NCI-H1436 (cell line): ENCODE results near the gene RGS3.

Experiments used
- DNase-seq: peaks from one replicate; lab custom pipeline; 2025; lab: John Stamatoyannopoulos, UW

RGS3 gene

GRCh38 chr9:113601656-113602055 is 138.1 kb downstream of the RGS3 start:
- no peak for DNase-seq

- peak; percentile 94 for DNase-seq
Observed at GRCh38 chr9:113602126-113603047, 138.9 kb downstream of the RGS3 start.

GRCh38 chr9:113603048-113603375 is 139.5 kb downstream of the RGS3 start:
- no peak for DNase-seq

- no peak for DNase-seq
Observed at GRCh38 chr9:113603773-113604172, 140.2 kb downstream of the RGS3 start.

GRCh38 chr9:113604393-113604792 is 140.9 kb downstream of the RGS3 start:
- no peak for DNase-seq

- no peak for DNase-seq
Observed at GRCh38 chr9:113606510-113606909, 143.0 kb downstream of the RGS3 start.

- no peak for DNase-seq
Observed at GRCh38 chr9:113608082-113608685, 144.7 kb downstream of the RGS3 start.

GRCh38 chr9:113609562-113610318 is 146.2 kb downstream of the RGS3 start:
- no peak for DNase-seq

GRCh38 chr9:113611461-113612215 is 148.1 kb downstream of the RGS3 start:
- DNase-seq, result no peak

GRCh38 chr9:113612216-113612747 is 148.8 kb downstream of the RGS3 start:
- no peak for DNase-seq

GRCh38 chr9:113612828-113613227 is 149.3 kb downstream of the RGS3 start:
- DNase-seq, result no peak

GRCh38 chr9:113613815-113614413 is 150.4 kb downstream of the RGS3 start:
- DNase-seq, result no peak

GRCh38 chr9:113614843-113615648 is 151.5 kb downstream of the RGS3 start:
- DNase-seq, result no peak

GRCh38 chr9:113616116-113616515 is 152.6 kb downstream of the RGS3 start:
- no peak for DNase-seq

- DNase-seq, result no peak
Observed at GRCh38 chr9:113616621-113617496, 153.3 kb downstream of the RGS3 start.

- no peak for DNase-seq
Observed at GRCh38 chr9:113617550-113617949, 154.0 kb downstream of the RGS3 start.

GRCh38 chr9:113618836-113619490 is 155.4 kb downstream of the RGS3 start:
- no peak for DNase-seq

GRCh38 chr9:113619491-113620376 is 156.2 kb downstream of the RGS3 start:
- DNase-seq, result no peak
